Pancreas (tissue), 10 donors: ENCODE measurements around the gene SAP25. TPM values are rescaled to one million over a fixed set of nuclear protein-coding genes. Genes with fewer than 3 reads are reported as not detected.
A peak's percentile ranks its signal among the peaks of the same experiment; 100 is the strongest.
"Not testable (repeated sequence)": the region's sequence is repeated elsewhere in the genome, so short reads cannot be mapped to it uniquely, and the experiment has no call there.

Source experiments
- ATAC-seq, 4 donors: fragments of 200-7000 bp; cut with Tn5 transposase; one replicate each; pipeline versions ENCODE4 v1.8.0 to v1.9.1; 2020; ENCODE audit warnings: mild to moderate bottlenecking in 4 of 4, moderate library complexity in 4 of 4
- DNase-seq, 6 donors: peaks; one replicate each; pipeline ENCODE4 v3.0.0-alpha.2; 2020
- FAIRE-seq: peaks from 2 replicates; lab custom pipeline; 2012; peaks lifted over from hg19 to GRCh38; lab: Jason Lieb, UNC
- H3K27ac ChIP-seq, 4 donors: fragments of 200-600 bp; sonication (generic); 1 replicate in 3 of 4; 2 replicates in 1 of 4; pipeline versions ENCODE4 v1.5.0 to v1.8.0; 2020
- H3K27me3 ChIP-seq, 4 donors: fragments of 200-600 bp; one replicate each; pipeline ENCODE4 v1.8.0; 2021
- H3K36me3 ChIP-seq, 3 donors: fragments of 200-600 bp; sonication (generic) in 1 of 3; one replicate each; pipeline versions ENCODE4 v1.5.0 to v1.8.0; 2020 to 2021
- H3K4me1 ChIP-seq, 3 donors: fragments of 200-600 bp; one replicate each; pipeline ENCODE4 v1.8.0; 2021
- H3K4me3 ChIP-seq, 4 donors: fragments of 200-600 bp; sonication (generic) in 2 of 4; one replicate each; pipeline versions ENCODE4 v1.5.0 to v1.8.0; 2020 to 2021
- H3K9me3 ChIP-seq, 4 donors: fragments of 200-600 bp; one replicate each; pipeline ENCODE4 v1.8.0; 2021
- WGBS, 2 donors: extraction: QIAGEN DNeasy Blood & Tissue Kit; methylation state at CpG; one replicate each; pipeline ENCODE4 v1.1.7; 2013; 5-methylcytosine and 5-hydroxymethylcytosine counted together
- intact Hi-C, 3 donors: fragments of 100-400 bp; cut with DNase I; formaldehyde crosslinking; loops; one replicate each; pipeline versions ENCODE4 v1.11.1 to v1.14.2; 2022
- polyA plus RNA-seq, 2 donors: library from polyadenylated mRNA; stranded (reverse); fragments of 200-250 nt; gene quantifications; one replicate each; pipeline ENCODE4 v1.2.3, GENCODE V29; 2013
- total RNA-seq, 6 donors: library from RNA; stranded (reverse); fragmentation: NEBNext Ultra II Directional in 4 of 6; extraction: Animal tissue kit (Norgen Biotek cat#: 25700) in 4 of 6; gene quantifications; one replicate each; pipeline versions ENCODE4 v1.2.1 to v1.2.4, GENCODE V29; 2021 to 2023
- TF ChIP-seq, protein P1 (sequence below), 4 donors: fragments of 200-600 bp; sonication (generic) in 3 of 4; IDR thresholded peaks; one replicate each; pipeline versions ENCODE4 v1.5.0 to v1.8.0; 2021; ENCODE audit warnings: antibody characterized with exemption in 4 of 4
- donor health status: healthy with polysubstance abuse.
- donor health status: DM: no; HTN: no; CAD: no; lungs with moderate emphysema.
- donor health status: DM: no; HTN: no; CAD: no.
- donor health status: control.
- donor health status: control.
- donor health status: Bipolar disorder and iron deficiency.
- donor health status: DM: yes; HTN: yes; CAD: no.
- donor health status: DM: no; HTN: no; CAD: no.
- donor health status: DM: no; HTN: no; CAD: no.
- donor health status: DM: yes; HTN: yes; CAD: no.

The SAP25 gene
- total and polyA plus RNA-seq, 8 donors: 0.39 to 17.8 (median 2.6) TPM

DNA sequence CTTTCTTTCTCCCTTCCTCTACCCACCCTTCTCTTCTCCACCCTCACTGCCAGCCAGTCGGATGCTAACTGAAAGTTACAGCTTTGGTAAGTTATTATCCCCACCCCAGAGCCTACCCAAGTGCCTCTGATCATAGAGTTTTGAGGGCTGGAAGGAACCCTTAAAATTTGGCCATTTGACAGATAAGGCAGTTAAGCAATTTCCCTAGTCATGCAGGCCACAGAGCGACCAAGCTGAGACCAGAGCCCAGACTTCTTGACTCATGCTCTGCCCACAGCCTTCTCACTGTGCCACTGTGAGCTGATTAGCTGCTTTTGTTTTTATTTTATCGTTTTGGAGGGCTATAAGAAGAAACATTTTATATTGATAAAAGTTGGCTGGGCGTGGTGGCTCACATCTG lies 17.2 kb downstream of the SAP25 start:
- 63 to 67% methylated on average over 4 of the region's 4 CpGs for WGBS, 2 donors
- Histone ChIP-seq H3K27ac (no peak overlapping the region), H3K27me3 (no peaks in the 10 kb centered on the region), H3K4me3 (no peak overlapping the region), H3K4me1 (peaks cover 0 to 5% (median 4%) of the 10 kb centered on the region in 3 donors), H3K9me3 (no peaks in the 10 kb centered on the region), H3K36me3 (peaks cover 0 to 50% (median 0%) of the 10 kb centered on the region in 3 donors)
- intact Hi-C loops: no loop called here
- DNase-seq (peak in 1 of 6 donors; percentile 13), ATAC-seq (no peak), FAIRE-seq (no peak)
- TF ChIP-seq, protein P1, sequence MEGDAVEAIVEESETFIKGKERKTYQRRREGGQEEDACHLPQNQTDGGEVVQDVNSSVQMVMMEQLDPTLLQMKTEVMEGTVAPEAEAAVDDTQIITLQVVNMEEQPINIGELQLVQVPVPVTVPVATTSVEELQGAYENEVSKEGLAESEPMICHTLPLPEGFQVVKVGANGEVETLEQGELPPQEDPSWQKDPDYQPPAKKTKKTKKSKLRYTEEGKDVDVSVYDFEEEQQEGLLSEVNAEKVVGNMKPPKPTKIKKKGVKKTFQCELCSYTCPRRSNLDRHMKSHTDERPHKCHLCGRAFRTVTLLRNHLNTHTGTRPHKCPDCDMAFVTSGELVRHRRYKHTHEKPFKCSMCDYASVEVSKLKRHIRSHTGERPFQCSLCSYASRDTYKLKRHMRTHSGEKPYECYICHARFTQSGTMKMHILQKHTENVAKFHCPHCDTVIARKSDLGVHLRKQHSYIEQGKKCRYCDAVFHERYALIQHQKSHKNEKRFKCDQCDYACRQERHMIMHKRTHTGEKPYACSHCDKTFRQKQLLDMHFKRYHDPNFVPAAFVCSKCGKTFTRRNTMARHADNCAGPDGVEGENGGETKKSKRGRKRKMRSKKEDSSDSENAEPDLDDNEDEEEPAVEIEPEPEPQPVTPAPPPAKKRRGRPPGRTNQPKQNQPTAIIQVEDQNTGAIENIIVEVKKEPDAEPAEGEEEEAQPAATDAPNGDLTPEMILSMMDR (IDR thresholded peaks at IDR 0.05): no peak

DNA sequence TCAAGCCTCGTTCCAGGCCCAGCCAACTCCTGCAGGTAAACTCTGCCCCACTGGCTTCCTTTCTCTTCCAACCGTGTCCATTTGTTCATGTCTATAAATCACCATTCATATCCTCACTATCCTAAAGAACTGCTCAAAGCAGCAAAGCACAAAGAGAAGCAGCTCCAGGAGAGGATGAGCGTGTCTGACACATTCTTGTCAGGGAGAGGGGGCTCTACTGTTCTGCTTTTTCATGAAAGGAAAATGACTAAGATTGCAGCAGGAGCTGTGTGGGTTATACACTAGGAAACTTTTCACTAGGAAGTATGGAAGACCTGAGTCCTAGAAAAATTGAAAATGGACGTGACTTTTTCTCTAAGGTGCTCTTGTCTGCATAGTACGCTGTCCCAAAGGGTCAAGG lies 18.0 kb downstream of the SAP25 start:
- H3K27me3 ChIP-seq: no peaks in the 10 kb centered on the region
- TF ChIP-seq, protein P1 (IDR thresholded peaks at IDR 0.05): no peak
- H3K9me3 ChIP-seq: no peaks in the 10 kb centered on the region
- FAIRE-seq: no peak
- no peak overlapping the region for H3K27ac ChIP-seq
- peaks cover 0 to 5% (median 4%) of the 10 kb centered on the region in 3 donors for H3K4me1 ChIP-seq
- no peak for ATAC-seq
- intact Hi-C loops: no loop called here
- WGBS, 2 donors: 87 to 88% methylated on average over 5 of the region's 5 CpGs
- peaks cover 0 to 51% (median 2%) of the 10 kb centered on the region in 3 donors for H3K36me3 ChIP-seq
- H3K4me3 ChIP-seq: no peak overlapping the region
- DNase-seq: no peak

DNA sequence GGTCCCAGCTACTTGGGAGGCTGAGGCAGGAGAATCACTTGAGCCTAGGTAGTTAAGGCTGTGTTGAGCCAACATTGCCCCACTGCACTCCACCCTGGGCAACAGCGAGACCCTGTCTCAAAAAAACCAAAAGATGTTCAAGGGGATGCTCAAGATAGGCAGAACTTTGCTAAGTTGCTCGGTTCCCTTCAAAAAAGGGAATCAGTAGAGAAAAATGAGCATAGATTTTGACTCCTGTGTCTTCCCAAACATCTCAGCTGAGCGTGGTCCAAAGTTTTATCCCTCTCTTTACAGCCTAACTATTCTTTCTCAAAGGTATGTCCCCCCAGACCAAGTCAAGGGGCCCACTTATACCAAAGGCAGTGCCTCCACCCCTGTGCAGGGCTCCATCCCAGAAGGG lies 20.7 kb downstream of the SAP25 start:
- TF ChIP-seq, protein P1 (IDR thresholded peaks at IDR 0.05): no peak
- DNase-seq (no peak), FAIRE-seq (no peak), ATAC-seq (no peak)
- Histone ChIP-seq H3K9me3 (no peaks in the 10 kb centered on the region), H3K27ac (no peak overlapping the region), H3K4me1 (peaks cover 0 to 18% (median 13%) of the 10 kb centered on the region in 3 donors), H3K4me3 (no peak overlapping the region), H3K36me3 (peaks cover 0 to 56% (median 2%) of the 10 kb centered on the region in 3 donors), H3K27me3 (no peaks in the 10 kb centered on the region)
- WGBS, 2 donors: 97 to 98% methylated on average over 3 of the region's 3 CpGs
- intact Hi-C loops: no loop called here

- Histone ChIP-seq H3K27ac (no peak overlapping the region), H3K4me3 (no peak overlapping the region), H3K27me3 (no peaks in the 10 kb centered on the region), H3K36me3 (peaks cover 0 to 52% (median 2%) of the 10 kb centered on the region in 3 donors), H3K9me3 (no peaks in the 10 kb centered on the region), H3K4me1 (peaks cover 5 to 23% (median 18%) of the 10 kb centered on the region in 3 donors)
- TF ChIP-seq, protein P1 (IDR thresholded peaks at IDR 0.05): no peak
- 97 to 100% methylated on average over 2 of the region's 2 CpGs for WGBS, 2 donors
- FAIRE-seq: no peak
- intact Hi-C loops: no loop called here
- no peak for DNase-seq
- ATAC-seq: no peak
Measured at GRCh38 chr7:100552532-100552931, 21.2 kb downstream of the SAP25 start.

DNA sequence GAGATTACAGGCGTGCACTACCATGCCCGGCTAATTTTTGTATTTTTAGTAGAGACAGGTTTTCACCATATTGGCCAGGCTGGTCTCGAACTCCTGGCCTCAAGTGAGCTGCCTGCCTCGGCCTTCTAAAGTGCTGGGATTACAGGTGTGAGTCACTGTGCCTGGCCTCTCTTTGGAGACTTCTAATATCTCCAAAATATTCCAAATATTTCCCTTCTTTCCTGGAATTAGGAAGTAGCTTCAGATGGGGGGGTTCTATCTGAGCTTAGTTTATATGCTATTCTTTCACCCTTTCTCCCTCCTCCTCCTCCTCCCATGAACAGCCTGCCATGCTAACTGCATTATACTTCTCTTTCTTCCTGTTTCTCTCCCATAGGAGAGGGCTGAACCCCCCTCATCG lies 25.3 kb downstream of the SAP25 start:
- WGBS, 2 donors: 77% methylated on average over 5 of the region's 5 CpGs
- intact Hi-C loops, DNase-seq, H3K4me3 ChIP-seq, FAIRE-seq, H3K27me3 ChIP-seq, H3K9me3 ChIP-seq, ATAC-seq: not testable (repeated sequence)
- Histone ChIP-seq H3K27ac (peak overlapping the region; percentile 80 to 95 (median 90)), H3K4me1 (peaks cover 31 to 64% (median 59%) of the 10 kb centered on the region in 3 donors), H3K36me3 (peaks cover 0 to 22% (median 2%) of the 10 kb centered on the region in 3 donors)
